ENCODE results near the gene SPPL2B. TPM values are rescaled to one million over a fixed set of nuclear protein-coding genes. Genes with fewer than 3 reads are reported as not detected.
A peak's percentile ranks its signal among the peaks of the same experiment; 100 is the strongest.

The SPPL2B gene
- total and polyA plus RNA-seq, 9 of the 15 experiments (the other 6 are each of a cell fraction or from before 2014, with no cell fraction given): 0.20 to 81.2 (median 15.1) TPM

- TF ChIP-seq RCOR1 (IDR thresholded peaks at IDR 0.05; ENCODE audit: borderline replicate concordance in 1 of 2, low read depth in 2 of 2, low read length in 2 of 2) (0 out of 4 replicates have a peak, but pooled peaks of 1 of the 2 experiments have one; percentile 7), ZNF174 (CRISPR knock-in tag; IDR thresholded peaks at IDR 0.05) (no peak), KDM1A (IDR thresholded peaks at IDR 0.05) (peak; percentile 36 to 61; a peak in 2 of 4 replicates), SMARCA5 (IDR thresholded peaks at IDR 0.05) (peak; percentile 38; the same call in 1 of the 2 replicates), BCOR (IDR thresholded peaks at IDR 0.05) (peak; percentile 89)
These were observed 41.9 kb upstream of the SPPL2B start (continued) for GRCh38 chr19:2286402-2287140.

- no peak overlapping the region for H3K4me3 ChIP-seq
- 62% methylated on average over 13 of the region's 13 CpGs for WGBS (ENCODE audit: insufficient coverage, low coverage, missing lambda C conversion rate)
- no peak for FAIRE-seq
- no peaks in the 10 kb centered on the region for H3K9me3 ChIP-seq (replicated peaks; ENCODE audit: control insufficient read depth, insufficient read depth, low read depth, low read length)
- no peak overlapping the region for H3K27ac ChIP-seq (ENCODE audit: extremely low read depth, low read depth, low read length)
- no peak overlapping the region for H2AFZ ChIP-seq (ENCODE audit: low read depth, low read length)
- no peaks in the 10 kb centered on the region for H4K20me1 ChIP-seq (replicated peaks; ENCODE audit: control insufficient read depth, insufficient read depth, low read length)
- H3K27me3 ChIP-seq (ENCODE audit: control insufficient read depth in 2 of 2, insufficient read depth in 2 of 2, low read length in 2 of 2): no peaks in the 10 kb centered on the region
- in situ Hi-C loops (cut with MboI): no loop called here
- intact Hi-C loops (cut with micrococcal nuclease): no loop called here
- peaks cover 10 to 40% of the 10 kb centered on the region in 2 experiments for H3K4me1 ChIP-seq (replicated peaks in 1 of 2; ENCODE audit: control insufficient read depth in 2 of 2, insufficient read depth in 2 of 2, low read length in 2 of 2)
- no peak overlapping the region for H3K4me2 ChIP-seq (ENCODE audit: insufficient read depth, low read length)
- no peak for DNase-seq (ENCODE audit: extremely low read depth in 1 of 4, low spot score in 3 of 4)
- ChIA-PET CTCF (ENCODE audit: low intra/inter-chr PET ratio) (no interaction called here), POLR2A (interaction anchor here (0.5 to 2.6 kb wide), 8 partner anchors 9 to 89 kb away, joined by 3 to 18 read pairs (median 4); partner anchors contain the start of gene LSM7)
- ATAC-seq: no peak; the same call in 2 of the 3 replicates
- BruUV-seq (replicated peaks): no TSS peak
- no peaks in the 10 kb centered on the region for H3K36me3 ChIP-seq (ENCODE audit: control insufficient read depth, insufficient read depth, low read length)
- peaks cover 2% of the 10 kb centered on the region for H3K9me1 ChIP-seq (ENCODE audit: control insufficient read depth, insufficient read depth, low read length)
- H3K79me2 ChIP-seq (ENCODE audit: control insufficient read depth, insufficient read depth, low read length): no peaks in the 10 kb centered on the region
- peak overlapping the region in 1 of 2 experiments; percentile 50; a peak in 1 of 4 replicates for H3K9ac ChIP-seq (ENCODE audit: insufficient read depth in 1 of 2, low read depth in 2 of 2, low read length in 2 of 2)
- no peak for TF ChIP-seq ZBTB1 (CRISPR knock-in tag; IDR thresholded peaks at IDR 0.05; ENCODE audit: borderline replicate concordance, low read depth)
- 0 out of 2 replicates have a peak, but pooled peaks have one; percentile 30 for TF ChIP-seq HDAC2 (IDR thresholded peaks at IDR 0.05)
- TF ChIP-seq E4F1 (CRISPR knock-in tag; IDR thresholded peaks at IDR 0.05; ENCODE audit: borderline replicate concordance): no peak
- TF ChIP-seq ZNF668 (CRISPR knock-in tag; IDR thresholded peaks at IDR 0.05): no peak
- TF ChIP-seq MYNN (IDR thresholded peaks at IDR 0.05): no peak
- TF ChIP-seq MYNN (CRISPR knock-in tag; IDR thresholded peaks at IDR 0.05): no peak
- TF ChIP-seq RBM25 (IDR thresholded peaks at IDR 0.05; ENCODE audit: low read depth, low read length, severe bottlenecking): peak; percentile 73
- no peak for TF ChIP-seq CREB3L1 (IDR thresholded peaks at IDR 0.05; ENCODE audit: borderline replicate concordance, low read depth)
- peak; percentile 83 for TF ChIP-seq BCOR (IDR thresholded peaks at IDR 0.05)
- TF ChIP-seq ARID3B (CRISPR knock-in tag; IDR thresholded peaks at IDR 0.05; ENCODE audit: borderline replicate concordance): no peak
These were observed 40.7 kb upstream of the SPPL2B start for GRCh38 chr19:2287585-2288337.

All from K562 (cell line).